Epithelial cell of proximal tubule (primary cell): ENCODE measurements around the gene SRXN1. TPM values are rescaled to one million over a fixed set of nuclear protein-coding genes. Genes with fewer than 3 reads are reported as not detected.
A peak's percentile ranks its signal among the peaks of the same experiment; 100 is the strongest.

Source experiments
- DNase-seq: peaks from one replicate; pipeline ENCODE4 v3.0.0-alpha.2; 2011; ENCODE audit warnings: low read depth
- H3K4me3 ChIP-seq: 2 replicates; pipeline ENCODE4 v1.5.1; 2011; ENCODE audit warnings: low read depth, mild to moderate bottlenecking, low read length
- total RNA-seq: library from RNA; depleted of rRNA; stranded (reverse); fragments of >200 nt; gene quantifications from 2 replicates; pipeline ENCODE4 v1.2.3, GENCODE V29; 2015
- TF ChIP-seq, protein P1 (sequence below): conservative IDR thresholded peaks from 2 replicates; pipeline ENCODE4 v1.5.1; 2012; ENCODE audit warnings: low read depth, mild to moderate bottlenecking, low read length

The SRXN1 gene
- total RNA-seq, result 35.4 and 52.0 TPM in 2 replicates

- peak within 1 kb of the TSS; percentile 98 for H3K4me3 ChIP-seq
- peak; percentile 20 for DNase-seq
- TF ChIP-seq, protein P1, sequence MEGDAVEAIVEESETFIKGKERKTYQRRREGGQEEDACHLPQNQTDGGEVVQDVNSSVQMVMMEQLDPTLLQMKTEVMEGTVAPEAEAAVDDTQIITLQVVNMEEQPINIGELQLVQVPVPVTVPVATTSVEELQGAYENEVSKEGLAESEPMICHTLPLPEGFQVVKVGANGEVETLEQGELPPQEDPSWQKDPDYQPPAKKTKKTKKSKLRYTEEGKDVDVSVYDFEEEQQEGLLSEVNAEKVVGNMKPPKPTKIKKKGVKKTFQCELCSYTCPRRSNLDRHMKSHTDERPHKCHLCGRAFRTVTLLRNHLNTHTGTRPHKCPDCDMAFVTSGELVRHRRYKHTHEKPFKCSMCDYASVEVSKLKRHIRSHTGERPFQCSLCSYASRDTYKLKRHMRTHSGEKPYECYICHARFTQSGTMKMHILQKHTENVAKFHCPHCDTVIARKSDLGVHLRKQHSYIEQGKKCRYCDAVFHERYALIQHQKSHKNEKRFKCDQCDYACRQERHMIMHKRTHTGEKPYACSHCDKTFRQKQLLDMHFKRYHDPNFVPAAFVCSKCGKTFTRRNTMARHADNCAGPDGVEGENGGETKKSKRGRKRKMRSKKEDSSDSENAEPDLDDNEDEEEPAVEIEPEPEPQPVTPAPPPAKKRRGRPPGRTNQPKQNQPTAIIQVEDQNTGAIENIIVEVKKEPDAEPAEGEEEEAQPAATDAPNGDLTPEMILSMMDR, result peak; percentile 61
These were observed at the start of gene SRXN1 for GRCh38 chr20:653110-653589. Gene SRXN1, minus strand, starts transcription at chr20:653200. Its CDS starts 15 bp downstream, at chr20:653185.

- TF ChIP-seq, protein P1, result no peak
- no peak for DNase-seq
- no peak overlapping the region for H3K4me3 ChIP-seq
These were observed 48.6 kb upstream of the SRXN1 start for GRCh38 chr20:701401-702129.

DNA sequence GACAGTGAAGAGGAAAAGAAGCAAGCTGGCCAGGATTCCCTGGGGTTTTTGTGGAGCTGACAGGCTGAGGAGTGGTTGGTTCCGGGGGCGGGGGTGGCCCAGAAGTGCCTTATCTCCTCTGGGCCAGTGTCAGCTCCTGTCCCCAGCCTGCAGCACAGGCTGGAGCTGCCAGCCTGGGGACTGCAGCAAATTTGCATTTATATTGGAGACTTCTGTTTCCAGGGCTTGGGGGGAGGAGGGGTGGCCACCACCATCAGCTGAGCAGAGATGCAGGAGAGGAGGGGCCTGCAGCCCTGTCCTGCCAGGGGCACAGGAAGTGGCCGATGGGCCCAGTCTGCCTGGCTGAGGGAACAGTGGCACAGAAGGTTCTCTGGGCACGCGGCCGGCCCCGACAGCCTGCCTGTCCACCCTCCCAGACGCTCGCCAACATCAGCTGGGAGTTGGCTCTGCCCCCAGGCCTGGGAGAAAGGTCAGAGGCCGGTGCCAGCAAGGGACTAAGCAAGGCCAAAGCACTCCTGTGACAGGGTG is 46.9 kb upstream of the SRXN1 start:
- TF ChIP-seq, protein P1, result no peak
- no peak overlapping the region for H3K4me3 ChIP-seq
- no peak for DNase-seq

GRCh38 chr20:699342-699741 is 46.3 kb upstream of the SRXN1 start:
- no peak overlapping the region for H3K4me3 ChIP-seq
- TF ChIP-seq, protein P1, result no peak
- DNase-seq, result no peak

DNA sequence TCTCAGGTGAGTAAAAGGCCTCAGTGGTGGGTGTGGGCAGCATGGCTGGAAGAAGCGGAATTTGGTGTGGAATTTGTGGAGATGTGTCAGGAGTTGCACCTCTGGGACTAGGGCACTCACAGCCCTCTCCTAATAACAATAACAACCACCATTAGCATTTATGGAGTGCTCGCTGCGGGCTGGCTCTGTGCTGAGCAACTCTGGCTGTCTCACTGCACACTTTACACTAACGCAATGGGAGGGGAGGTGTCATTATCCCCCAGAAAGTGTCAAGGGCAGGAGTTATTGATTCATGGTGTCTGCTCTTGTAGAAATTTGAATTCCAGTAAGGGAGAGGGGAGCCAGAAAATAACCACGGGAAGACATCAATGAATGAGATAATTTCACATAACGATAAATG is 45.3 kb upstream of the SRXN1 start:
- DNase-seq, result no peak
- H3K4me3 ChIP-seq, result no peak overlapping the region
- TF ChIP-seq, protein P1, result no peak

- TF ChIP-seq, protein P1, result no peak
- no peak for DNase-seq
- no peak overlapping the region for H3K4me3 ChIP-seq
These were observed 44.8 kb upstream of the SRXN1 start for GRCh38 chr20:697826-698225.
